ENCODE results near the gene HSPA12B. TPM values are rescaled to one million over a fixed set of nuclear protein-coding genes. Genes with fewer than 3 reads are reported as not detected.
A peak's percentile ranks its signal among the peaks of the same experiment; 100 is the strongest.

HSPA12B gene
- 10 to 100 TPM; 12.8 to 13.1 (median 13.0) TPM for polyA plus RNA-seq (ENCODE audit: insufficient read length in 3 of 3)

- no peak for DNase-seq (ENCODE audit: low read depth in 3 of 3, low spot score in 2 of 3)
Observed at GRCh38 chr20:3732327-3733118, at the start of gene HSPA12B. TSS of gene HSPA12B (plus strand) at chr20:3732685. CDS start at chr20:3738675, 5,990 bp downstream.

- DNase-seq (ENCODE audit: low read depth in 3 of 3, low spot score in 2 of 3) = no peak
Observed at GRCh38 chr20:3685341-3685740, 47.1 kb upstream of the HSPA12B start.

GRCh38 chr20:3686421-3686820, 46.1 kb upstream of the HSPA12B start:
- no peak for DNase-seq (ENCODE audit: low read depth in 3 of 3, low spot score in 2 of 3)

- peak; percentile 64 to 77 (median 65) for DNase-seq (ENCODE audit: low read depth in 3 of 3, low spot score in 2 of 3)
Observed at GRCh38 chr20:3686867-3687321, 45.6 kb upstream of the HSPA12B start.

GRCh38 chr20:3687655-3688054, 44.8 kb upstream of the HSPA12B start:
- no peak for DNase-seq (ENCODE audit: low read depth in 3 of 3, low spot score in 2 of 3)

- no peak for DNase-seq (ENCODE audit: low read depth in 3 of 3, low spot score in 2 of 3)
Observed at GRCh38 chr20:3689978-3690377, 42.5 kb upstream of the HSPA12B start.

GRCh38 chr20:3690413-3690812, 42.1 kb upstream of the HSPA12B start:
- DNase-seq (ENCODE audit: low read depth in 3 of 3, low spot score in 2 of 3) = no peak

- no peak for DNase-seq (ENCODE audit: low read depth in 3 of 3, low spot score in 2 of 3)
Observed at GRCh38 chr20:3691306-3691705, 41.2 kb upstream of the HSPA12B start.

- no peak for DNase-seq (ENCODE audit: low read depth in 3 of 3, low spot score in 2 of 3)
Observed at GRCh38 chr20:3691897-3692296, 40.6 kb upstream of the HSPA12B start.

- no peak for DNase-seq (ENCODE audit: low read depth in 3 of 3, low spot score in 2 of 3)
Observed at GRCh38 chr20:3692706-3693294, 39.7 kb upstream of the HSPA12B start.

- DNase-seq (ENCODE audit: low read depth in 3 of 3, low spot score in 2 of 3) = no peak
Observed at GRCh38 chr20:3693376-3693775, 39.1 kb upstream of the HSPA12B start.

- DNase-seq (ENCODE audit: low read depth in 3 of 3, low spot score in 2 of 3) = no peak
Observed at GRCh38 chr20:3694864-3695263, 37.6 kb upstream of the HSPA12B start.

- DNase-seq (ENCODE audit: low read depth in 3 of 3, low spot score in 2 of 3) = no peak
Observed at GRCh38 chr20:3696200-3696599, 36.3 kb upstream of the HSPA12B start.

- DNase-seq (ENCODE audit: low read depth in 3 of 3, low spot score in 2 of 3) = no peak
Observed at GRCh38 chr20:3696745-3697587, 35.5 kb upstream of the HSPA12B start.

- DNase-seq (ENCODE audit: low read depth in 3 of 3, low spot score in 2 of 3) = no peak
Observed at GRCh38 chr20:3697588-3698305, 34.7 kb upstream of the HSPA12B start.

GRCh38 chr20:3698591-3699001, 33.9 kb upstream of the HSPA12B start:
- DNase-seq (ENCODE audit: low read depth in 3 of 3, low spot score in 2 of 3) = no peak

- no peak for DNase-seq (ENCODE audit: low read depth in 3 of 3, low spot score in 2 of 3)
Observed at GRCh38 chr20:3699037-3699436, 33.4 kb upstream of the HSPA12B start.

GRCh38 chr20:3701061-3701998, 31.2 kb upstream of the HSPA12B start:
- DNase-seq (ENCODE audit: low read depth in 3 of 3, low spot score in 2 of 3) = no peak

GRCh38 chr20:3702611-3703391, 29.7 kb upstream of the HSPA12B start:
- DNase-seq (ENCODE audit: low read depth in 3 of 3, low spot score in 2 of 3) = no peak
